Kidney (tissue), 14 donors: ENCODE data around the gene PSPC1. TPM values are rescaled to one million over a fixed set of nuclear protein-coding genes. Genes with fewer than 3 reads are reported as not detected.
"Not testable (repeated sequence)": the region's sequence is repeated elsewhere in the genome, so short reads cannot be mapped to it uniquely, and the experiment has no call there.

Source experiments
- DNase-seq, 5 donors: peaks; one replicate each; pipeline ENCODE4 v3.0.0-alpha.2; 2013 to 2020
- FAIRE-seq: peaks from 2 replicates; lab custom pipeline; 2012; peaks lifted over from hg19 to GRCh38; lab: Jason Lieb, UNC
- H3K27ac ChIP-seq, 2 donors: one replicate each; pipeline ENCODE4 v1.7.0; 2013; ENCODE audit warnings: low read depth in 2 of 2, low read length in 2 of 2, inconsistent platforms in 1 of 2
- H3K27me3 ChIP-seq: one replicate; pipeline ENCODE4 v1.7.1; 2013; ENCODE audit warnings: low read length, inconsistent platforms; ENCODE audit not compliant: control insufficient read depth, insufficient read depth
- H3K36me3 ChIP-seq, 3 donors: one replicate each; pipeline versions ENCODE4 v1.7.0 to v1.7.1; 2013; ENCODE audit warnings: low read length in 3 of 3, control low read depth in 1 of 3, inconsistent platforms in 1 of 3; ENCODE audit not compliant: insufficient read depth in 3 of 3, control insufficient read depth in 2 of 3
- H3K4me1 ChIP-seq, 3 donors: one replicate each; pipeline versions ENCODE4 v1.7.0 to v1.7.1; 2013; ENCODE audit warnings: low read length in 3 of 3, inconsistent platforms in 1 of 3, low read depth in 1 of 3; ENCODE audit not compliant: control insufficient read depth in 2 of 3, insufficient read depth in 2 of 3
- H3K4me3 ChIP-seq, 3 donors: one replicate each; pipeline versions ENCODE4 v1.7.0 to v1.8.1; 2013; ENCODE audit warnings: low read length in 3 of 3, control low read depth in 1 of 3, inconsistent platforms in 1 of 3
- H3K9ac ChIP-seq, 3 donors: one replicate each; pipeline versions ENCODE4 v1.7.0 to v1.7.1; 2013; ENCODE audit warnings: low read length in 3 of 3, control low read depth in 1 of 3, inconsistent platforms in 1 of 3
- H3K9me3 ChIP-seq, 3 donors: one replicate each; pipeline versions ENCODE4 v1.7.0 to v1.7.1; 2013; ENCODE audit warnings: low read length in 3 of 3, control low read depth in 1 of 3, inconsistent platforms in 1 of 3; ENCODE audit not compliant: control insufficient read depth in 2 of 3, insufficient read depth in 1 of 3
- intact Hi-C: fragments of 100-400 bp; cut with DNase I; formaldehyde crosslinking; loops from one replicate; pipeline ENCODE4 v1.11.1; 2022
- polyA plus RNA-seq: library from polyadenylated mRNA; stranded (reverse); fragments of 350-450 nt; fragmentation: Illumina TruSeq; extraction: RNeasy Lipid Tissue Mini Kit (QIAGEN cat#74804); gene quantifications from one replicate; pipeline ENCODE4 v1.2.3, GENCODE V29; 2014; ENCODE audit warnings: low read depth, low replicate concordance; ENCODE audit not compliant: insufficient read depth
- total RNA-seq: library from RNA; stranded (reverse); fragmentation: NEBNext Ultra II Directional; extraction: Animal tissue kit (Norgen Biotek cat#: 25700); gene quantifications from one replicate; pipeline ENCODE4 v1.2.1, GENCODE V29; 2021
- TF ChIP-seq, protein P1 (sequence below): IDR thresholded peaks from 3 replicates; pipeline ENCODE4 v1.5.1; 2012; ENCODE audit warnings: mild to moderate bottlenecking, moderate library complexity, borderline replicate concordance; ENCODE audit not compliant: insufficient read depth; ENCODE audit errors: extremely low read depth
- donor health status: control.
- donor health status: control.
- donor health status: control.
- donor health status: control.
- donor health status: control.
- donor health status: DM: yes; HTN: yes; CAD: no.
- donor health status: Normal renal cell carcinoma (clear cell type).

Gene PSPC1
- total and polyA plus RNA-seq, 2 donors from 2014 or later: 31.8 to 57.6 TPM

DNA sequence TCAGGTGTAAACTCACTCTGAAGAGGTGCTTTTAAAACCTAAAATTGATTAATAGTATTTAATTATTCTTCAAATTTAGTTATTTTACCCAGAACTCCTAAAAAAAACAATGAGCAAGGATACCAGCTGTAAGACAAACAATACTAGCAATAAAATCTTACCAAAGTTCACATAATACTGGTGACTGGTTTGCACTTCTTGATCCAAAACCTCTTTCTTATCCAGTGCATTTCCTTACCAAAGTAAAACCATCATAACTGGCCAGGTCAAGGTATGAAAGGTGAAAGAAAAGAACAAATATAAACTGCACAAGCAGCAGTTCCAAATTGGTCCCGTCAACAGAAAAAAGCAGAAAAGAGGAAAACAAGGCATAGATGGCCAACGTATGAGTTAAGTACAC lies 62.7 kb downstream of the PSPC1 start:
- Histone ChIP-seq H3K9ac (no peak overlapping the region), H3K36me3 (no peaks in the 10 kb centered on the region), H3K27ac (no peak overlapping the region), H3K9me3 (no peaks in the 10 kb centered on the region), H3K27me3 (no peaks in the 10 kb centered on the region), H3K4me3 (no peak overlapping the region), H3K4me1 (no peaks in the 10 kb centered on the region)
- DNase-seq (no peak), FAIRE-seq (no peak)
- TF ChIP-seq, protein P1, sequence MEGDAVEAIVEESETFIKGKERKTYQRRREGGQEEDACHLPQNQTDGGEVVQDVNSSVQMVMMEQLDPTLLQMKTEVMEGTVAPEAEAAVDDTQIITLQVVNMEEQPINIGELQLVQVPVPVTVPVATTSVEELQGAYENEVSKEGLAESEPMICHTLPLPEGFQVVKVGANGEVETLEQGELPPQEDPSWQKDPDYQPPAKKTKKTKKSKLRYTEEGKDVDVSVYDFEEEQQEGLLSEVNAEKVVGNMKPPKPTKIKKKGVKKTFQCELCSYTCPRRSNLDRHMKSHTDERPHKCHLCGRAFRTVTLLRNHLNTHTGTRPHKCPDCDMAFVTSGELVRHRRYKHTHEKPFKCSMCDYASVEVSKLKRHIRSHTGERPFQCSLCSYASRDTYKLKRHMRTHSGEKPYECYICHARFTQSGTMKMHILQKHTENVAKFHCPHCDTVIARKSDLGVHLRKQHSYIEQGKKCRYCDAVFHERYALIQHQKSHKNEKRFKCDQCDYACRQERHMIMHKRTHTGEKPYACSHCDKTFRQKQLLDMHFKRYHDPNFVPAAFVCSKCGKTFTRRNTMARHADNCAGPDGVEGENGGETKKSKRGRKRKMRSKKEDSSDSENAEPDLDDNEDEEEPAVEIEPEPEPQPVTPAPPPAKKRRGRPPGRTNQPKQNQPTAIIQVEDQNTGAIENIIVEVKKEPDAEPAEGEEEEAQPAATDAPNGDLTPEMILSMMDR: no peak
- intact Hi-C loops: no loop called here

DNA sequence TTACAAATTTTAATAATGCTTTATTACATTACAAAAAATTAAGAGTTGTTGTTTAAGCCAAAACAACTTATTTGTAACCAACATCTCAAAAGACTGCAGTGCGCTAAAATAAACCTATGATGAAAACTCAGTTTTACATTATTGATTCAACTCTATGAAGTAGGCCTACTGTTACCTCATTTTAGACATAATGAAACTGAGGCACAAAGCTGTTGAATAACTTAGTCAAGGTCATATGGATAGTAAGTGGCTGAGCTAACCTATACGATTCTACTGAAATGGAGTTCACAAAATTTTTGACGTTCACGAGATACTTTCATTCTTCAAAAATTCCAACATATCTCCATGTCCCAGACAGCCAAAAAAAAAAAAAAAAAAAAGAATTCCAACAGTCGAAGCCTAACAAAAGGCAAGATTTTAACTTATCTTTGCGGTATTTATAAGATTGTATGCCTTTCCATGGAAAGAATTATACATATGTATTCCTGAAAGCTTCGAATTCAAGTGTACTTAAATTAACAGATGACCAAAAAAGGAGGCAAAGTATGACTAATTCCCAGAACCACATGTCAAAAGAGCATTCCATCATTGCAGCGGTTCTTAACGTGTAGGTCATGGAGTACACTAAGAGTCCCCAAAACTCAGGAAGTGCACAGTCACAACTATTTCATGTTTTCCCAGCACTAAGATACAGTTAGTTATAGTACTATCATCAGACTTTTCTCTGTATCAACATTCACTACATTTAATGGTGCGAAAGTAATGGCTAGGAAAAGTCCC lies 69.4 kb downstream of the PSPC1 start:
- no peak overlapping the region for H3K27ac ChIP-seq
- TF ChIP-seq, protein P1: no peak
- FAIRE-seq (no peak), DNase-seq (peak in 1 of 5 donors; percentile 5)
- no peaks in the 10 kb centered on the region for H3K27me3 ChIP-seq
- H3K4me3 ChIP-seq: no peak overlapping the region
- no peaks in the 10 kb centered on the region for H3K36me3 ChIP-seq
- no peaks in the 10 kb centered on the region for H3K9me3 ChIP-seq
- H3K4me1 ChIP-seq: no peaks in the 10 kb centered on the region
- no peak overlapping the region for H3K9ac ChIP-seq
- intact Hi-C loops: no loop called here

DNA sequence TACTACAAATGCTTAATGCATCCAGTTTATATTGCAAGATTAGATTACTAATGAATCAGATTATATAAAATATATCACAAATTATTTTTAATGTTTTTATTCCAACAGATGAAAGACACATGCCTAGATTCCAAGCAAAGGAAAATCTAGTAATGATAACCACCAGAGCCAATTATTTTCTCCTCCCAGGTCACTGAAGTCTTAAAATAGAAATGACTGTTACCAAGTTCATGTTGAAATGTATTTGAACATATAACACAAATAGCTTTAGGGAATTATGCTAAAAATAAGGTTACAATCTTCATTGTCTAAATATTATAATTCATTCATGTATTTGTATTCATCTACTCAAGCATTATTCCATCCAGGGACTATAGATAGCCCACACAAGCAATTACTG lies 73.0 kb downstream of the PSPC1 start:
- H3K36me3 ChIP-seq, H3K27me3 ChIP-seq, DNase-seq, H3K4me3 ChIP-seq, H3K4me1 ChIP-seq, H3K27ac ChIP-seq, intact Hi-C loops, H3K9ac ChIP-seq, H3K9me3 ChIP-seq: not testable (repeated sequence)
- FAIRE-seq: peak; percentile 23

DNA sequence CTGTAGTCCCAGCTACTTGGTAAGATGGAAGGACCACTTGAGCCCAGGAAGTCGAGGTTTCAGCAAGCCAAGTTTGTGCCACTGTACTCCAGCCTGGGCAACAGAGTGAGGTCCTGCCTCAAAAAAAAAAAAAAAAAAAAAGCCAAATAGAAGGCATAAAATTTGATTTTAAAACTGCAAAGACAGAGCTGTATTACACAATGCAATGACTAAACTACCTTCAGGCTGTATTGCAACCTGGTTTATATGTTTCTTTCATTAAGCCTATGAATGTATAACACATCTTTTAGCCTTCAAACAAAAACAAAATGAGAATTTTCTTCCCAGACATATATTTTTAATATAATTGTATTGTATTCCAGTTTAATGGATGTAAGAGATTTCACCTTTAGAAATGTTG lies 73.7 kb downstream of the PSPC1 start:
- intact Hi-C loops, DNase-seq, H3K4me1 ChIP-seq, H3K36me3 ChIP-seq, H3K4me3 ChIP-seq, H3K9me3 ChIP-seq, H3K27ac ChIP-seq, FAIRE-seq, H3K27me3 ChIP-seq, H3K9ac ChIP-seq: not testable (repeated sequence)

DNA sequence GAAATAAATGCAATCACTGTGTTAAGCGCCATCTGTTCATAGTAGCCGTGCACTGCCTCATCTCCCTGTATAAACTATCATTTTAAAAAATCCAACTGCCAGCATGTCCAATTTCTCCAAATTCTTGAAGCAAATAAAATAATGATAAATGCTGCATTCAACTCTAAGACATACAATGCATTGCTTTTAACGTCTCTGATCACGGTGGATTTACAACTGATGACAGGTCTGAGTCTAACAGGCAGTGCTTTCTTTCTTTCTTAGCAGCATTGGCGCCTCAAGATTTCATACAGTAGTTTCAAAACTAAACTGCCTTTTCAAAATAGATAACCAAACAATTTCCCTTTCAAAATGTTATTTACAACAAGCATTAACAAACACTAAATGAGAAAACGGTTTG lies 78.5 kb downstream of the PSPC1 start:
- DNase-seq, FAIRE-seq, H3K36me3 ChIP-seq, H3K9me3 ChIP-seq, intact Hi-C loops, H3K4me1 ChIP-seq, H3K9ac ChIP-seq, H3K27me3 ChIP-seq, H3K27ac ChIP-seq, H3K4me3 ChIP-seq: not testable (repeated sequence)

DNA sequence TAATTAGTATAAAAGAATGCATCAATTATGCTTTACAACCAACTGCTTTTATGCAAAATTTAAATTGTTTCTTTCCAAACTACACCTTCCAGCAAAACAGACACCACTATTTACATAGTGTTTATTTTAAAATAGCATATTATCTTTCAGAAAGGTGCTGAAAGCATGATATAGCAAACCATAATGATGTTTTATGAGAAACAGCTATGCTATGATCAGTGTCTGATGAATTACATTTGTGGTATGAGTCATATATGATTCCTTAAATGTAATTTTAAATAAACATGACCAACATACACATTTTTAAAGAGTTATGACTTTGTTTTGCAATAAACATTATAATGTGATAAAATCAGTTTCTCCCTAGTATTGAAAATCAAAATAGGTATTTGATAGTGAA lies 81.1 kb downstream of the PSPC1 start:
- peak; percentile 67 for FAIRE-seq
- intact Hi-C loops, H3K27me3 ChIP-seq, DNase-seq, H3K4me1 ChIP-seq, H3K36me3 ChIP-seq, H3K27ac ChIP-seq, H3K4me3 ChIP-seq, H3K9ac ChIP-seq, H3K9me3 ChIP-seq: not testable (repeated sequence)

DNA sequence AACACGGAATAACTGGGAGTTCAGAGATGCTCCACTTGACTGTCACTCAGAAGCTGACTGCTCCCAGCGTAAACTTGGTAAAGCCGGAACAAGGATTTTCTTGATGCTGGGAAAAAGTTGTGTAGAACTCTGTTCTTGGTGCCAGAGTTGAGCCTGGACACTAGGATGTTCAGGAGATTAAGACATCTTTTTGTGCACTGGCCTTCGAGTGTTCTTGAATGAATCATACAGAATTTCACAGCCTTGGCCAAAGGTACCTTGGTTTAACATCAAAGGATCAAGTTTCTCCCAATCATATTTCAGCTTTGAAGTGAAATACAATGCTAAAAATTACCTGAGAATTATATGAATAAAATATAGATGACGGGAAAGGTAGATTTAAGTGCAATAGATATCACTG lies 81.8 kb downstream of the PSPC1 start:
- H3K27me3 ChIP-seq, intact Hi-C loops, H3K4me3 ChIP-seq, DNase-seq, H3K9me3 ChIP-seq, H3K36me3 ChIP-seq, H3K27ac ChIP-seq, H3K9ac ChIP-seq, H3K4me1 ChIP-seq: not testable (repeated sequence)
- FAIRE-seq: peak; percentile 8
